GM18870 (cell line): ENCODE measurements around the gene TUT7.

Experiments used
- ATAC-seq: cut with Tn5 transposase; IDR thresholded peaks from one replicate; pipeline ENCODE4 v1.9.1; 2021; ENCODE audit warnings: moderate library complexity; ENCODE audit not compliant: unreplicated experiment

Gene TUT7

DNA sequence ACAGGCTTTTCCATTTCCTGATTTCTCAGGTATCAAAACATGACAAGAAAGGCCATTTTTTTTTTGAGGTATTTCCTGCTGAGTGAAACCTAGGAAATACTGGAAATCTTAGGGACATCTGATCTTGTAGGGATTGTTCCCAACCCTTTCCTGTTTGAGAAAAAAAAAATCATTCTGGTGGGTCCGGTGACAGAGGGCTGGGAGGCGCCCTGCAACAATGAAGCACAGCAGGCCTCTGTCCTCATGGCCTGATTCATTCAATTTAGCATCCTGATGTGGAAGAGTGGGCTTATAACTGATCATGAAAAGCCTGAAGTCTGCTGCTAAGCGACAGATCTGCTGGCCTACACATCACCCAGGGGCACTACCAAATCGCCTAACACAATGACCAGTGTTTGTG, 91.7 kb downstream of the TUT7 start:
- no peak for ATAC-seq

DNA sequence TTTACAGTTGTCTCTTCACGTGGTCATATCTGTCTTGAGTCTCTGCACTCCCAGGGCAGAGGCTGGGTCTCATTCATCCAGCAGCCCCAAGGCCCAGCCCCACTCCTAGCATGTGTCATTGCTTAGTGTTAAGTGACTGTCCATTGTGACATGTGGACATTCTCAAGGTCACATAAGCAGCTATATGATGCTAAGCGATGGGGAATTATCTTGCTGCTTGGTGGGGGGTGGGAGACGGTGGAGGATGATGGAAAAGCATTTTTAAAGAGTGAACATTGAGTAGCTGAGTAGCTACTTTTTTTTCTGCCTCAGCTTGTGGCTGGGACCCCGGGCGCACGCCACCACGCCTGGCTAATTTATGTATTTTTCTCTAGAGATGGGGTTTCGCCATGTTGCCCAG, 94.7 kb downstream of the TUT7 start, which contains the start of gene C9orf153:
C9orf153 (minus strand) TSS at position 101 of the 400 bp plus-strand sequence. CDS start 30,054 bp downstream, outside the sequence.
- no peak for ATAC-seq

DNA sequence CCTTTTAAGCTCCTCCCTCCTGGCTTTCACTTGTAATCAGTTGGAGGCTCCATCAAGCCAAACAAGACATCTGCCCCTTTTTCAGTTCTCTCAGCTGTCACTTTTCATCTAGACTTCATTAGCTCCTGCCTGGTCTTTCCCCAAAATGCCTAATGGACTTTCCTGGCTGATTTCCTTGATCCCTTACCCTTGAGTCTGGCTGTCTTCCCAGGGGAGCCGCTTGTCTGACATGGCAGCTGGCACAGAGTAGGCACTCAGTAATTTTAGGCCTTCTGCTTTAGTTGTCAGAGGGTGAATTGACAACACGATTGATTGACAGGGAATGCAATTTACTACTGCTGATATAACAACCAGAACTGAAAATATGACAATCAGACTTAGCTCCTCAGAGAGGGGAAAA, 96.8 kb downstream of the TUT7 start:
- no peak for ATAC-seq

DNA sequence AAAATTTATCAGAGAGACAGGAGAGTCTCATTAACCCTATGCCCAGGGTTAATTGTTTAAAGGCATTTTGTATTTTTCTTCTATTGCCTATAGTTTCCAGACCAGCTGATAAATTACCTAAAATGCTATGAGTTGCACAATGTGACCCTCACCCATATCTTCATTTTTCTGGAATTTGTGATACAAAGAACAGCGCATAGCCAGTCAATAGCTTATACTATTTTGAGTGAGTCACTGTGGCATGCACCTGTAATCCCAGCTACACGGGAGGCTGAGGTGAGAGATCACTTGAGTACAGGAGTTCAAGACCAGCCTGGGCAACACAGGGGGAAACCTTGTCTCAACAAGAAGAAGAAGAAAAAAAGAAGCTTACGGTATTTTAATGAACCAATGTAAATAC, 97.6 kb downstream of the TUT7 start:
- ATAC-seq = no peak

DNA sequence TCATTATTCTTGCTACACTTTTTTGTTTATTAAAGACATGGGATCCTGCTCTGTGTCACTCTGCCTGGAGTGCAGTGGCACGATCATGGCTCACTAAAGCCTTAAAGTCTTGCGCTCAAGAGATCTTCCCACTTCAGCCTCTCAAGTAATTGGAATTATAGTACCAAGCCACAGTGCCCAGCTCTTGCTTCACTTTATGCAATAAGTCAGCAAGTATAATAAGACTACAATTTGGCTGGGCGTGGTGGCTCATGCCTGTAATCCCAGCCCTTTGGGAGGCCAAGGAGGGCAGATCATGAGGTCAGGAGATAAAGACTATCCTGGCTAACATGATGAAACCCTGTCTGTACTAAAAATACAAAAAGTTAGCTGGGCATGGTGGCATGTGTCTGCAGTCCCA, 100.6 kb downstream of the TUT7 start:
- no peak for ATAC-seq

DNA sequence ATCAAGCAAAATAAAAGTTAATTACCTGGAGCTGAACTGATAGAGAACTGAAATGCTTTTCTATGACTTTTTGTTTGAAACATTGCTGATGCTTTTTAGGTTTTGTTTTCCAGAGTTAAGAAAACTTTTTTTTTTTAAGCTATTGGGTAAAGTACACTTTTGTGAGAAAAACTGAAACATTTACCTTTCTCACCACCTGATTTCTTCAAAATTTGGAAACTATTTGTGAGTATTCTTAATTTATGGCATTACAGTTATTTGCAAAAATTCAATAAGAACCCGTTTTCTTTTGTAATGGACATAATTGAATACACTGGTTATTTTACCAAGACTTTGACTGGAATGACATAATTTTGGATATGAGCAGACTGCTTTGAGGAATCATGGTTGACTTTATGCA, 101.3 kb downstream of the TUT7 start:
- no peak for ATAC-seq

DNA sequence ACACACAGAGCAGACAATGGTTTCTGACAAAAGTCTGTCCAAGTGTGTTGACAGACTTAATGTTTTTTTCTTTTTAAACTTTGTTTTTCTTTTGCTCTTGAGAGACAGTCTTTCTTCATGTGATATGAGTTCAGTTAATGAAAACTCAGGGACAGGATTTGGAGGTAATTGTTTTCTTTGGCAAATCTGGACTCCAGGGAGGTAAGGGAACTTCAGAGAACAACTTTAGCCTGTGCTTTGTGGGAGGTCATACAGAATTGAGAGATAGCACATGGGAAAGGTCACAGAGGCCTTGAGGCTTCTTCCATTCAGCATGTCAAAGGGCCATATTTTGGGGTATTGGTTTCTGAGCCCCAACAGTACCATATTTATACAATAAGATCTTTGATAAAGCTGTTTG, 104.1 kb downstream of the TUT7 start:
- ATAC-seq = no peak

DNA sequence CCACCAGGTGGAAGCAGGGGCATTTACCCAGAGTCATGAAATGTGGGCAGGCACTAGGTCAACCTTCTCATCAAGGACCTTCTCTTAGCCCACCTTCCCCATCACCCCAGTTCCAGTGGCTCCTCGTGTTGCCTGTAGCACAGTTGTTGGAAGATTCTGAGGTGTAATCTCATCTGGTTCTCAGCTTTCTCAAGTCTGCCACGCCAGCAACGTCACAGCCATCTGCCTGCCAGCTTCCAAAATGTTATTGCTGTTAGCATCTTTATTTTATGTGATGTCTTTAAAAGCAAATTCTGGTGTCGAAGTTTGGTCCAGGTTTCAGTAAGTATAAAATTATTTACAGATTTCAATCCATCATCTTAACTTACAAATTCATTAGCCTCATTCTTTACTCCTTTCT, 105.5 kb downstream of the TUT7 start:
- no peak for ATAC-seq

DNA sequence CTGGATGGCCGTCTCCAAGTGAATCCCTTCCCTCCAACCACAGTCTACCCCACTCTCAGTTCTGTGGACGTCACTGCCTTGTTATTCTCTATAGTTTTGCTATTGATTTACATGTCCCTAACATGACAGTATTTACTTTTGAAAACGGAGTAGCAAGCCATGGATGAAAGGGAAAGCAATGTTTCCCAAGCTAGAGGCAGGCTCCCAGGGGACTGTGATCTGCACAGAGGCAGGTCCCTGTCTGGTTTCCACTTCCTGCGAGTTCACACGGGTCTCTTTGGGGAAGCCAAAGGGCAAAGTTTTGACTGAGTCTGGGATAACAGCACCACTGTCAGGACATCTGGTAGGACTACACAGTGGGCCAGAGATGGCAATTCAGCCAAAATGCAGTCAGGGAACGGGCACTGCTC, 107.5 kb downstream of the TUT7 start:
- peak; percentile 91 for ATAC-seq

DNA sequence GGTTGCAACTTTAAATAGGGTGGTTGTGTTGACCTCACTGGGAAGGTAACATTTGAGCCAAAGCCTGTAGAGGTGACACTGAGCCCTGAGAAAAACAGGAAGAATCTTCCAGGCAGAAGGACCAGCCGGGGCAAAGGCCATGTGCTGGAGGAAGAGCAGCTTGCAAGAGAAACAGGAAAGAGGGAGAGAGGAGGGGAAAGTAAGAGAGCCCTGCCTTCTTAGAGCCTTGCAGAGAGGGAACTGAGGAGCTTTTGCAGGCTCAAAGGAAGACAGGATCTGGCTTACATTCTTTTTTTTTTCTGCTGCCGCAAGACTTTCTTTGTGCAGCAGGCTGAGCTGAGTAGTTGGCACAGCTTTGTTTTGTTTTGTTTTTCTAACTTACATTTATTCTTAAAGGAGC, 112.1 kb downstream of the TUT7 start:
- no peak for ATAC-seq

DNA sequence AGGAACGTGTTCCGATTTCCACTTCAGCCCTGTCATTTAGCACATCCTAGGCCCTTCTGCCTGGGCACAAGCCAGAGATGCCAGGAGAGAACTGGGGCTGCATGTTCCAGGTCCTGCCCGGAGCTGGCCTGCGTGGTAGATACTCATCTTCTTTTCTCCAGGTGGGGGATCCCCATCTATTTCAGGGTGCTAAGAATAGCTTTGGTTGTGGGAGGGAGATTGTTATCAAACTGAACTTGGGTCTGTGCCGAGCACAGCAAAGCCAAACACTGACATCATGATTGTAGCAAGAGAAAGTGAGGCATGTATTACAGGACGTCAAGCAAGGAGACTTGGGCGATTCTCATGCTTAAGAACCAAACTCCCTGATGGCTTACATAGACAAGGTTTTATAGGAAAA, 113.0 kb downstream of the TUT7 start:
- ATAC-seq = no peak

DNA sequence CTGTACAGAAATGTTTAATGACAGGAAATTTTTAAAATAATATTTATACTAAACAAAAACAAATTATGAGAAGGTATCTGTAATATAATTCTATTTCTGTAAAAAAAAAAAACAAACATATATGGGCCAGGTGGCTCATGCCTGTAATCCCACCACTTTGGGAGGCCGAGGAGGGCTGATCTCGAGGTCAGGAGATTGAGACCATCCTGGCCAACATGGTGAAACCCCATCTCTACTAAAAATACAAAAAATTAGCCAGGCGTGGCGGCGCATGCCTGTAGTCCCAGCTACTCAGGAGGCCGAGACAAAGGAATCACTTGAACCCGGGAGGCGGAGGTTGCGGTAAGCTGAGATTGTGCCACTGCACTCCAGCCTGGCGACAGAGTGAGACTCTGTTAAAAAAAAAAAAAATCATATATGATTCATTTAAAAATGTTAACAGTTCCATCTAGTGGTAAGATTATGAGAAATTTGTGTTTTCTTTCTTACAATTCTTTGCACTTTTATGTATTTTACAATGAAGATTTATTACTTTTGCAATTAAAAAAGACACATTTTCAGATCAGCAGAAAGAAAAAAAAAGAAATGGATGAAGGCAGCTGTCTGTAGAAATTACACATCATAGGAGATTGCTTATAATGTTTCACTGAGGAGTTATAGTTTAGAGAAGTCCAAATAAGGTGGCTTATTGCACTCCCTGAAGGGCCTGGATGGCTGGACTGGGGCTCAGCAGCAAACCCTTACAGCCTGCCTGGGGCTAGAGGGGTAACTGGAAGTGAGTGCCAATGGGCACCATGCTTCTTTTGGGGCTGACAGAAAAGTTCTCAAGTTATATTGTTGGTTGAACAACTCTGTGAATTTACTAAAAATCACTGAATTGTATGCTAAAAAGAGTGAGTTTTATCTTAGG, 115.1 kb downstream of the TUT7 start:
- no peak for ATAC-seq
